ENCODE measurements around the gene DBF4B.
A peak's percentile ranks its signal among the peaks of the same experiment; 100 is the strongest.

Gene DBF4B, protein sequence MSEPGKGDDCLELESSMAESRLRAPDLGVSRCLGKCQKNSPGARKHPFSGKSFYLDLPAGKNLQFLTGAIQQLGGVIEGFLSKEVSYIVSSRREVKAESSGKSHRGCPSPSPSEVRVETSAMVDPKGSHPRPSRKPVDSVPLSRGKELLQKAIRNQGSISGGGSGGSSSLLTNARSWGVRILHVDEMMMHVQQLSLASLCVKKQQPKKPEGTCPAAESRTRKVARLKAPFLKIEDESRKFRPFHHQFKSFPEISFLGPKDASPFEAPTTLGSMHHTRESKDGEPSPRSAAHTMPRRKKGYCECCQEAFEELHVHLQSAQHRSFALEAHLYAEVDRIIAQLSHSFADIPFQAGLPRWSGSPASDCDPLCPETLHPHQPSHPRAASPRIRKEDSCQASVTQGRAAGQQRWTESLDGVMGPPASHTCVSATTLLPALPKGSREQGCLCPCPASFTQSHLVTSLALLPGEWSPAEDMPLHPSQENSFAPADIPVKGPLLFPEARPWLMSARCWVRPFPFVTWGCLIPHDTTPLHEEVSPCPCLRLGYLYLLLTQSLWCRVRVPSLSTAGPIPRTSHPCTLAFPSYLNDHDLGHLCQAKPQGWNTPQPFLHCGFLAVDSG

DNA sequence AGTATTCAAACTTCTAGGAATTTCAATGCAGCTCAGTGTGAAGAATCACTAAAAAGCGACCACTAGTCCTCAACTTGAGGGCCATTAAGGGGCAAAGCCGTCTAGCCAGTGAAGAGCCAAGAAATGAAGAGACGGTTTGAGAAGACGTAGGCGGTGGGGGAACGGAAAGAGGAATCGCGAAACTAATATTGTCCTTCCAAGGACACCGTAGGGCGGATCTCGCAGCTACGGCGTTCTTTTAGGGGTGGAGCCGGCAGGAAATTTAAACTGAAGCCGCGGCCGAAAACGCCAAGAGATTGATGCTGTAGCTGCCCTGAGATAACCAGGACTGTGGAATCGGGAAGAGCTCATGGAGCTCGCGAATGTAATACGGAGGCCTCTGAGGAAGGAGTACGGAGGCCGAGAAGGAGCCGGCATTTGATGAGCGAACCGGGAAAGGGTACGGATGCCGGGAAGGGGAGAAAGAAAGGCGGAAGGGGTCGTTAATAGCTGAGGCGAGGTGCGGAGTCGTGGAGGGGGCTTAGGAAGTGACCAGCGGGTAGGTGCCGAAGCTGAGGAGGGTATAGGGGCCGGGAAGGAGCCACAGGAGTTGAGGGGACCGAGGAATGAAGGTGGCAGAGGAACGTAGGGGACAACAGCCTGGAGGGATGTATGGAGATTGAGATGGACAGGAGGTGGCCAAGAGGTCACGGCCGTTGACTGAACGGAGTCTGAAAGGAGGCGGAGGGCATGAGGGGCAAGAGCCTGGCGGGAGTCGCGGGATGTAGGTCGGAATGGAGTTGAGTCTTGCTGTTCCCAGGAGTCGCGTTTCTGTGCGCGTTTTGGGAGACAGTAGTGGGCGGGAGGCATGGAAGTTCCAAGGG, at the start of gene DBF4B:
DBF4B (plus strand) TSS at position 265 of the 863 bp plus-strand sequence; CDS start at position 421, 156 bp downstream.
- TF ChIP-seq, protein P1, sequence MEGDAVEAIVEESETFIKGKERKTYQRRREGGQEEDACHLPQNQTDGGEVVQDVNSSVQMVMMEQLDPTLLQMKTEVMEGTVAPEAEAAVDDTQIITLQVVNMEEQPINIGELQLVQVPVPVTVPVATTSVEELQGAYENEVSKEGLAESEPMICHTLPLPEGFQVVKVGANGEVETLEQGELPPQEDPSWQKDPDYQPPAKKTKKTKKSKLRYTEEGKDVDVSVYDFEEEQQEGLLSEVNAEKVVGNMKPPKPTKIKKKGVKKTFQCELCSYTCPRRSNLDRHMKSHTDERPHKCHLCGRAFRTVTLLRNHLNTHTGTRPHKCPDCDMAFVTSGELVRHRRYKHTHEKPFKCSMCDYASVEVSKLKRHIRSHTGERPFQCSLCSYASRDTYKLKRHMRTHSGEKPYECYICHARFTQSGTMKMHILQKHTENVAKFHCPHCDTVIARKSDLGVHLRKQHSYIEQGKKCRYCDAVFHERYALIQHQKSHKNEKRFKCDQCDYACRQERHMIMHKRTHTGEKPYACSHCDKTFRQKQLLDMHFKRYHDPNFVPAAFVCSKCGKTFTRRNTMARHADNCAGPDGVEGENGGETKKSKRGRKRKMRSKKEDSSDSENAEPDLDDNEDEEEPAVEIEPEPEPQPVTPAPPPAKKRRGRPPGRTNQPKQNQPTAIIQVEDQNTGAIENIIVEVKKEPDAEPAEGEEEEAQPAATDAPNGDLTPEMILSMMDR (IDR thresholded peaks at IDR 0.05; ENCODE audit: poor library complexity, severe bottlenecking): no peak
- peak; percentile 77 for ATAC-seq (ENCODE audit: low read depth)
- no peaks in the 10 kb centered on the region for H3K27me3 ChIP-seq (ENCODE audit: insufficient read depth, poor library complexity, severe bottlenecking)
- H3K9me3 ChIP-seq (ENCODE audit: severe bottlenecking): no peaks in the 10 kb centered on the region
- H3K27ac ChIP-seq (ENCODE audit: poor library complexity, severe bottlenecking): peak within 1 kb of the TSS; percentile 60
- peaks cover 8% of the 10 kb centered on the region for H3K4me1 ChIP-seq (ENCODE audit: insufficient read depth, poor library complexity, severe bottlenecking)
- H3K4me3 ChIP-seq (ENCODE audit: severe bottlenecking): peak within 1 kb of the TSS; percentile 70
- DNase-seq (ENCODE audit: low spot score): peak; percentile 82
- H3K36me3 ChIP-seq (ENCODE audit: low read depth): peaks cover 4% of the 10 kb centered on the region

DNA sequence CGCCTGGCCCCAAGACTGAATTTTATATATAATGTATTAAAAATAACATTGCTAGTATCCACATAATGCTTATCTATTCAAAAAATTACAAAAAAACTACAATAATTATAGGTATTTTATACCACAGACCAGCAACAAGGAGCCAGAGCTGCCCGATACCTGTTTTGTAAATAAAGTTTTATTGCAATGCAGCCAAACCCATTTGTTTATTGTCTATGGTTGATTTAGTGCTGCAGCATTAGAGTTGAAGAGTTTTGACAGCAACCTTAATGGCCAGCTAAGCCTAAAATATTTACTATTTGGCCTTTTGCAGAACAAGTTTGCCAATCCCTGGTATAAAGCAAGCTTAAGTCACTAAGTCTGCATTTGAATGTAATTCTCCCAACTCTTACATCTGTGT, 46.6 kb upstream of the DBF4B start:
- TF ChIP-seq, protein P1 (IDR thresholded peaks at IDR 0.05; ENCODE audit: poor library complexity, severe bottlenecking): no peak
- ATAC-seq (ENCODE audit: low read depth): no peak

DNA sequence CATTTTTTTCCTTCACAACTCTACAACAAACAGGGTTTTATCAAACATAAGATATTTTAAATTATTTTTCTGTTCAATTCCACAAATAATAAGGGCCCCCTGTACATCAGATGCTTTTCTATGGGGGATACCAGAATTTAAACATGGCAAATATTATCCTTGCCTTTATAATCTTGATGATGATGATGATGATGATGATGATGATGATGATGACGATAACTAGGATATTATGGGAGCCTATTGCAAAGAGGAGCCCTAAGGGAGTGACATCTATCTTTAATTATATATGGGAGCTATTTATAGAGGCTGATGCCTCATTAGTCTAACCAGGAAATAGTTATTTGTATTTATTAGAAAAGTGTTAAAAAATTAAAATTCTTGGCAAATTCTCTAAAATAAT, 45.4 kb upstream of the DBF4B start:
- H3K36me3 ChIP-seq (ENCODE audit: low read depth): peaks cover 39% of the 10 kb centered on the region
- DNase-seq (ENCODE audit: low spot score): no peak
- no peaks in the 10 kb centered on the region for H3K4me1 ChIP-seq (ENCODE audit: insufficient read depth, poor library complexity, severe bottlenecking)
- H3K9me3 ChIP-seq (ENCODE audit: severe bottlenecking): no peaks in the 10 kb centered on the region
- no peak overlapping the region for H3K4me3 ChIP-seq (ENCODE audit: severe bottlenecking)
- H3K27me3 ChIP-seq (ENCODE audit: insufficient read depth, poor library complexity, severe bottlenecking): no peaks in the 10 kb centered on the region
- TF ChIP-seq, protein P1 (IDR thresholded peaks at IDR 0.05; ENCODE audit: poor library complexity, severe bottlenecking): no peak
- H3K27ac ChIP-seq (ENCODE audit: poor library complexity, severe bottlenecking): no peak overlapping the region
- no peak for ATAC-seq (ENCODE audit: low read depth)

More for the DNA sequence above, 46.6 kb upstream of the DBF4B start:
- no peaks in the 10 kb centered on the region for H3K4me1 ChIP-seq (ENCODE audit: insufficient read depth, poor library complexity, severe bottlenecking)
- no peak for DNase-seq (ENCODE audit: low spot score)
- no peak overlapping the region for H3K4me3 ChIP-seq (ENCODE audit: severe bottlenecking)
- H3K9me3 ChIP-seq (ENCODE audit: severe bottlenecking): no peaks in the 10 kb centered on the region
- peaks cover 34% of the 10 kb centered on the region for H3K36me3 ChIP-seq (ENCODE audit: low read depth)
- no peaks in the 10 kb centered on the region for H3K27me3 ChIP-seq (ENCODE audit: insufficient read depth, poor library complexity, severe bottlenecking)
- H3K27ac ChIP-seq (ENCODE audit: poor library complexity, severe bottlenecking): no peak overlapping the region

DNA sequence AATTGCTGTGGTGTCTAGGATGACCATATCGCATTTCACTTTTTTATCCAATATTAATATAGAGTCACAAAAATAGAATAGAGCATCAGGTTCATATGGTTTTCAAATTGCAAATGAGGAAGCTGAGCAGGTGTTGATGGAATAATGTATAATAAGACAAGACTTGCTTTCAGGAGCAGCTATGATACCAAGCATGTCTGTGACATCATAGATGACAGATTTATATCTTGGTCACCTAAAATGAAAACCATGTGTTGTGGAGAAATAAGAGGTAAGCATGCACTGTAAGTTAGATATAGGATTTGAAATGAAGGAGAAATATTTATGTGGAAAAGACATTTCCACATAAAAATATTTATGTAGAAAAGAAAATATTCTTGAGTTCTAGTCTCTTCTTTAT, 43.6 kb upstream of the DBF4B start:
- Histone ChIP-seq H3K27ac (ENCODE audit: poor library complexity, severe bottlenecking) (no peak overlapping the region), H3K4me1 (ENCODE audit: insufficient read depth, poor library complexity, severe bottlenecking) (no peaks in the 10 kb centered on the region), H3K4me3 (ENCODE audit: severe bottlenecking) (no peak overlapping the region), H3K36me3 (ENCODE audit: low read depth) (peaks cover 39% of the 10 kb centered on the region), H3K9me3 (ENCODE audit: severe bottlenecking) (no peaks in the 10 kb centered on the region), H3K27me3 (ENCODE audit: insufficient read depth, poor library complexity, severe bottlenecking) (no peaks in the 10 kb centered on the region)
- TF ChIP-seq, protein P1 (IDR thresholded peaks at IDR 0.05; ENCODE audit: poor library complexity, severe bottlenecking): no peak
- DNase-seq (ENCODE audit: low spot score) (no peak), ATAC-seq (ENCODE audit: low read depth) (no peak)
